HG03139 (cell line): ENCODE data around the gene EXOSC9.
A peak's percentile ranks its signal among the peaks of the same experiment; 100 is the strongest.

Experiments
- ATAC-seq: cut with Tn5 transposase; IDR thresholded peaks from one replicate; pipeline ENCODE4 v1.9.1; 2021; ENCODE audit not compliant: unreplicated experiment

The EXOSC9 gene

GRCh38 chr4:121823505-121824170 is 22.5 kb downstream of the EXOSC9 start, which contains the start of gene CCNA2:
TSS of gene CCNA2 (minus strand) at chr4:121823883. CDS start at chr4:121823628, 255 bp downstream.
- ATAC-seq: peak; percentile 91

DNA sequence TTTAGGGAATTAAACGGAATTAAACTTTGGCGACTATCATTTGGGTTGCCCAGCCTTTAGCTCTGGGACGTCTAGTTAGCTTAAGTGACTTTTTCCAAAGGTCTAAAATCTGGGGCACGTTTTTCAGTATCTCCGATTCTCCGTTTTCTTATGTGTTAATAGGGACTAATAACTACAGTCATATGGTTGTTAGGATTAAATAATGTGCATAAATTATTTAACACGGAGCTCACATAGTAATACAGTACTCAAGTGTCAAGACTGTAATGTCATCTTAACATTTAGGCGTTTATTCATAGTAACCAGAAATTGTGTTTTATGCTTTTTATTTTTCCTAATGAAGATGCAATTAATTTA is 23.0 kb downstream of the EXOSC9 start:
- no peak for ATAC-seq

DNA sequence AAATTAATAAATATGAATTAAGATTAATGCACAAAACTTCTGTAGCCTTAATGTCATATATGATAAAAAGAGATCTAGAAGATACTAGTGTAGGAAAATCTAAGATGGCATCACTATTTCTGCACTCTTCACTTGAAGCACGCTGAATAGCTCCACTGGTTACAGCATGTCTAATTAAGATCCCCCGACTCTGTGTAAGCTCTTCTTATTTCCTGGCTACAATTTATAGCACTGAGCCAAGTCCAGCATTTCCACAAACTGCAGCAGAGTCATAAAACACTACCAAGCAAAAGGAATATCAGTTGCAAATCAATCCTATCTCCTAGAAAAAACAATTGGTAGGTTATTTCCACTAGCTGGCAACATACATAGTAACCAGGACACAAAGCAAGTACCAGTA is 23.8 kb downstream of the EXOSC9 start:
- ATAC-seq: no peak

DNA sequence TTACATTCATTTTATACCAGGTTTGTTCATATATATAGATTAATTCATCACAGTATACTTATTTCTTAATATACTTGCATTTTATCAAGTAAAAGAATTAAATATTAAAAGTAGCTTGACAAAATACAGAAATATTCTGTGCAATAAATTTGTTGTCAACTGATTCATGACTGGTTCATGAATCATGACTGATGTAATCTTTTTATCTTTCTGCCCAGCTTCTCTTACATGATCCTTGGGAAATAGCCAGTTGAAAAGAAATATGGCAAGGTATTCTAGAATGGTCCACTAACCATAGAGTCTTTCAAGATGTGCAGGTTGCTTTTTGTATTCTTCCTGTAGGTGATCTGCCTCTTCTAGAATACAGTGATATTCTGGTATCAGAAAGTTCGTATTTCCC is 26.7 kb downstream of the EXOSC9 start:
- no peak for ATAC-seq

DNA sequence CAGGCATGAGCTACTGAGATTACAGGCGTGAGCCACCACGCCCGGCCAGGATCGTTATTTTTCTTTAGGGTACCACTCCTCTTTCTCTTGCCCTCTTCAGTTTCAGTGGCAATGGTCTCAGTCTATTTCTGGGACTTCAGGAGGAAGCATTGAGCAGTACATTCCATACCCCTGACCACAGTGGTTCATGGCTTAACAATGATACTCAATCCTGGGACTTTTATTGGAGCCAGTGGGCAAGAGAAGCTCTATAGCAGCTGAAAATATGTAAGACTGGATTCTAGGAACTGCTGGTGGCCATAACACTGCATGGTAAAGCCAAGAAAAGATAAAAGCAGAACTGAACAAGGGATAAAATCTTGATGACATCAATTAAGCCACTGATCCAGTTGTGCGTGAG is 28.4 kb downstream of the EXOSC9 start:
- no peak for ATAC-seq

DNA sequence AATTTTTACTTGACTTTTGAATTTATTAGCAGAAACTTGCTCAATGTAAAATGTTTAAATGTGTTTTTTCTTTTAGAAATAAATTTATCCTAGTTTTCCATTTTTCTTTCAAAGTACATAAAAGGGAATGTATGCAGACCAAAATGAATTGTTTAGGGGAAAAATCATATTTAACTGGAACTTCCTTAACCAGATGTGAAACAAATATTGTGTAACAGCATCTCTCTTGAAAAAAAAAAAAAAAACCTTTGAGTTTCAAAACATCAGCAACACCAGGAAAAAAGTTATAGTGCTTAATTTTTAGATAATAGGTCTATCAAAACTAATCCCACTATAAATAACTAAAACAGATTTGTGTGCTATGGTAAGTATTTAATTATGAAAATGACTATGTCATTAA is 37.0 kb downstream of the EXOSC9 start:
- no peak for ATAC-seq

DNA sequence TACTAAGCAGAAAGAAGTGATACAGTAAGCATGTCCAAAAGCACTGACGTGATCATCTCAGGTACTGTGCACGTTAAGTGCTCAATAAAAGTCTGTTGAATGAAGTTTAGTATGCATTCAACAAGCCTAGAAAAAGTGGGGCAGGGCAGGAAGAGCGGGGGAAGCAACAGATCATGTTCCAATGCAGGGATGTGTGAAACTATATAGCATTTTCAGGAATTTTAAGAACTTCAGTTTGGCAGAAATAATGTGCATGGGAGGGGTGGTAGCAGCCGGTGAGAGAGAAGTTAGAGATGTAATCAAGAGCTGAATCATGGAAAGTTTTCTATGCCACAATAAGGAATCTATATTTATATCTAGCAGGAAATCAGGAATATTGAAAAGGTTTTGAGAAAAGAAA is 41.7 kb downstream of the EXOSC9 start:
- ATAC-seq: no peak

DNA sequence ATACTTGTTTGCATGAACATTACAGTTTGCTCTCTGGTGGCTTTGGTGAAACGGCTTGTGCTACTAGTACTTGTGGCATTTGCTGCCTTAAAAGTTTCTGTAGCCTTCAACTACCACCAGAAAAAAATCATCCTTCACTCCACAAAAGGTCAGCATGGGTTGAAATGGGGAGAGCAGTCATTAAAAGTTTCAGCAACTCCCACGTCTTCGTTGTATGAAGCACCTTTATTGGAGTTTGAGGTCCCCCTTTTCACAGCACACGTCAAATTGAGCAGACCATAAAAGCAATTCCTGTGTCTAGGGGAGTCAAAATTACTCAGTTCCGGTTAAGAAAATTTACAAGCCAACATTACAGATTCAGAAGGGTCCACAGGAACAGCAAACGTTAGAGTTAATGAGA is 45.5 kb downstream of the EXOSC9 start:
- ATAC-seq: no peak

DNA sequence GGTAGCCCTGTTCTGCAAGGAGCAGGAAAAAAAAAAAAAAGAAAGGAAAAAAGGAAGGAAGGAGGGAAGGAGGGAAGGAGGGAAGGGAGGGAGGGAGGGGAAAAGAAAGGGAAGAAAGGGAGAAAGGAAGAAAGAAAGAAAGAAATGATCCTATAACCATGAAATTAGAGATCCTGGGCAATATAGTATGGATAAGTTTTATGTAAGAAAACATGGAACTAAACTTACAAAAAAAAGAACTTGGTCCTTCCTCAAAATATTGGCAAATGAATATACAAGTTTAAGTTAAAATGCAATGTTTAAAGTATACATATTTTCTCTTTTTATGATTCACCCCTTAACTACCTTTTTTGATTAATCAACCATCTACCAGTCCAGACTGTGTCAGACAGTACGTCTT is 50.2 kb downstream of the EXOSC9 start:
- no peak for ATAC-seq

DNA sequence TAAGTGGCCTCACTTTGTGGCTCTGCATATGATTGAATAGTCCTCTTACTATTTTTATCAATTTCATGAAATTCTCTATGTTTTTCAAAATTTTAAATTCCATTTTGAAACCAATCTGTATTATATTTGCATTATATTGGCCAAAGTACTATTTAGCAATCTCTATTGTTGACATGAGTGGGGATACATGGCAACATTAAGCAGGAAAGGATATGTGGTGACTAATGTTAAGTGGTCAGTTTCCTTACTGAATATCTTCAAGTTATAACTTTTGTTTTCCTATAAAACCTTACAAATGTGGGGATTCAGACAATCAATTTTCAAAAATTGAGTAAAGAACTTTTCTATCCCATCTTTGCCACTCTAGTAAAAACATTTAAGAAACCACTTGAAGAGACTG is 59.0 kb downstream of the EXOSC9 start:
- ATAC-seq: no peak

- ATAC-seq: no peak
Observed at GRCh38 chr4:121861426-121861825, 60.3 kb downstream of the EXOSC9 start.

DNA sequence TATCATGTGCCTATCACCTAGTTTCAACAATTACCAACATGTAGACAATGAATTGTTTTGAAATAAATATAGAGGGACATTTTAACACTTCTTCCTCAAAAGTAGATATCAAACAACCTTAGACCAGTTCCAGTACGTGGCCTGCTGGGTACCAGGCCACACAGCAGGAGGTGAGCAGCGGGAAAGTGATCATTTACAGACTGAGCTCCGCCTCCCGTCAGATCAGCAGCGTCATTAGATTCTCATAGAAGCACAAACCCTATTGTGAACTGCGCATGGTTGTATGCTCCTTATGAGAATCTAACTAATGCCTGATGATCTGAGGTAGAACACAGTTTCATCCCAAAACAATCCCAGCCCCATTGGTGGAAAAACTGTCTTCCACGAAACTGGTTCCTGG is 62.7 kb downstream of the EXOSC9 start:
- ATAC-seq: no peak
